Fibroblast of mammary gland (primary cell): ENCODE measurements around the gene SLC15A1.
"Not testable (repeated sequence)": the region's sequence is repeated elsewhere in the genome, so short reads cannot be mapped to it uniquely, and the experiment has no call there.

Experiments used
- DNase-seq: peaks from one replicate; pipeline ENCODE4 v3.0.0-alpha.2; 2010; ENCODE audit warnings: low read depth
- H3K4me3 ChIP-seq: 2 replicates; pipeline ENCODE4 v1.5.1; 2011; ENCODE audit warnings: low read depth, mild to moderate bottlenecking, low read length, moderate library complexity; ENCODE audit not compliant: control insufficient read depth
- TF ChIP-seq, protein P1 (sequence below): conservative IDR thresholded peaks from 2 replicates; pipeline ENCODE4 v1.5.1; 2011; ENCODE audit warnings: low read depth, low read length, inconsistent platforms; ENCODE audit not compliant: control insufficient read depth, insufficient read depth

Gene SLC15A1

DNA sequence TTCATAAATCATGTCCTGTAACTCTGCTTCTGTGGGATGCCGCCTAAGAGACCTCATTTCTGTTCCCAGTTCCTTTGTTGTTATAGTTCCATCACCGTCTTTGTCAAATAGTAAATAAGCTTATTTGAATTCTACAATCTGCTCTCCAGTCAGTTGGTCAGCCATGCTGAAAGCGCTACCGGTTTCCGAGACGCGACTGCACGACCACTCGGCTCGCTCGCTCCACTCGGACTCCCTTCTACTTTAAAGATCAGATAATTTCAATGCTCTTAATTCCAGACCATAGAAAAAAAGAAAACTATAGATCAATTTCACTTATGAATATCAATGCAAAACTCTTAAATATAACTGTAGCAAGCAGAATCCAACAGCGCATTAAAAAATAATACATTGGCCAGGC, 111.4 kb downstream of the SLC15A1 start:
- TF ChIP-seq, protein P1, sequence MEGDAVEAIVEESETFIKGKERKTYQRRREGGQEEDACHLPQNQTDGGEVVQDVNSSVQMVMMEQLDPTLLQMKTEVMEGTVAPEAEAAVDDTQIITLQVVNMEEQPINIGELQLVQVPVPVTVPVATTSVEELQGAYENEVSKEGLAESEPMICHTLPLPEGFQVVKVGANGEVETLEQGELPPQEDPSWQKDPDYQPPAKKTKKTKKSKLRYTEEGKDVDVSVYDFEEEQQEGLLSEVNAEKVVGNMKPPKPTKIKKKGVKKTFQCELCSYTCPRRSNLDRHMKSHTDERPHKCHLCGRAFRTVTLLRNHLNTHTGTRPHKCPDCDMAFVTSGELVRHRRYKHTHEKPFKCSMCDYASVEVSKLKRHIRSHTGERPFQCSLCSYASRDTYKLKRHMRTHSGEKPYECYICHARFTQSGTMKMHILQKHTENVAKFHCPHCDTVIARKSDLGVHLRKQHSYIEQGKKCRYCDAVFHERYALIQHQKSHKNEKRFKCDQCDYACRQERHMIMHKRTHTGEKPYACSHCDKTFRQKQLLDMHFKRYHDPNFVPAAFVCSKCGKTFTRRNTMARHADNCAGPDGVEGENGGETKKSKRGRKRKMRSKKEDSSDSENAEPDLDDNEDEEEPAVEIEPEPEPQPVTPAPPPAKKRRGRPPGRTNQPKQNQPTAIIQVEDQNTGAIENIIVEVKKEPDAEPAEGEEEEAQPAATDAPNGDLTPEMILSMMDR, result no peak
- no peak for DNase-seq
- no peak overlapping the region for H3K4me3 ChIP-seq

DNA sequence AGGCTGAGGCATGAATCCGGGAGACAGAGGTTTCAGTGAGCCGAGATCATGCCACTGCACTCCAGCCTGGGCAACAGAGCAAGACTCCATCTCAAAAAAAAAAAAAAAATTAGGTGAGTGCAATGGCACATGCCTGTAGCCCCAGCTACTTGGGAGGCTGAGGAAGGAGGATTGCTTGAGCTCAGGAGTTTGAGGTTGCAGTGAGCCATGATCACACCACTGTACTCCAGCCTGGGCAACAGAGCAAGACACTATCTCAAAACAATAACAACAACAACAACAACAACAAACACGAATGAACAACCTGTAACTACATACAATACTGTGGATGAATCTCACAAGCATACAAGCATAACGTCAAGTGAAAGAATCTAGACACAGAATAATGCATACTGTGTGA, 112.7 kb downstream of the SLC15A1 start:
- not testable (repeated sequence) for H3K4me3 ChIP-seq, DNase-seq

DNA sequence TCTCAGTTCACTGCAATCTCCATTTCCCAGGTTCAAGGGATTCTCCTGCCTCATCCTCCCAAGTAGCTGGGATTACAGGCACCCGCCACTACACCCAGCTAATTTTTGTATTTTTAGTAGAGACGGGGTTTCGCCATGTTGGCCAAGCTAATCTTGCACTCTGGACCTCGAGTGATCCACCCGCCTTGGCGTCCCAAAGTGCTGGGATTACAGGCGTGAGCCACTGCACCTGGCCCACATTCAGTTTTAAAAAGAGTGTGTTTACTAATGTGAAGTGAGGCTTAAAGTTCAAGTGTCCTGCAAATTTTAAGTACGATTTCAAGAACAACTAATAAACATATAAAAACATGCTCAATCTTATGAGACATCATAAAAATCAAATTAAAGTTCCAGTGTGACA, 114.1 kb downstream of the SLC15A1 start:
- DNase-seq, H3K4me3 ChIP-seq: not testable (repeated sequence)
